K562 (cell line): Measurements from ENCODE around the gene BHLHE23.

Experiments
- CUX1 ChIP-seq: fragments of 200-800 bp; sonication (Bioruptor generic); IDR thresholded peaks from 2 replicates; pipeline ENCODE4 v1.6.1; 2016; ENCODE audit warnings: missing genetic modification characterization, missing compliant biosample characterization
- DPF2 ChIP-seq: fragments of 450-650 bp; IDR thresholded peaks from 2 replicates; pipeline ENCODE4 v1.6.1; 2016
- KDM5B ChIP-seq: fragments of 200-600 bp; sonication (generic); IDR thresholded peaks from 2 replicates; pipeline ENCODE4 v1.6.1; 2012; ENCODE audit warnings: low read depth, mild to moderate bottlenecking, moderate library complexity, low read length, control low read depth, inconsistent platforms; ENCODE audit not compliant: insufficient replicate concordance
- MAFK ChIP-seq: IDR thresholded peaks from 2 replicates; pipeline ENCODE4 v1.6.1; 2011; ENCODE audit warnings: low read length, improper control_type of control experiment
- POLR2AphosphoS5 ChIP-seq: IDR thresholded peaks from 2 replicates; pipeline ENCODE4 v1.6.1; 2011; ENCODE audit warnings: mild to moderate bottlenecking, low read depth, low read length, moderate library complexity; ENCODE audit not compliant: control insufficient read depth, insufficient read depth
- SNAPC5 ChIP-seq: fragments of 250-450 bp; sonication (Bioruptor Pico); IDR thresholded peaks from 2 replicates; pipeline ENCODE4 v1.8.0; 2021; ENCODE audit warnings: moderate library complexity, mild to moderate bottlenecking, inconsistent platforms
- ZFX ChIP-seq: sonication (generic); formaldehyde crosslinking; IDR thresholded peaks from 2 replicates; pipeline ENCODE4 v1.8.0; 2022; ENCODE audit warnings: mild to moderate bottlenecking, missing genetic modification reagents, moderate library complexity
- ZNF561 ChIP-seq: fragments of 450-650 bp; formaldehyde crosslinking; conservative IDR thresholded peaks from 2 replicates; pipeline ENCODE4 v1.4.0; 2020; ENCODE audit warnings: mild to moderate bottlenecking, moderate library complexity

- TF ChIP-seq ZFX (CRISPR knock-in tag): no peak
- TF ChIP-seq SNAPC5: no peak
- no peak for TF ChIP-seq KDM5B
- TF ChIP-seq ZNF561 (CRISPR knock-in tag): no peak
- TF ChIP-seq POLR2AphosphoS5: no peak
- no peak for TF ChIP-seq MAFK
- no peak for TF ChIP-seq CUX1
- no peak for TF ChIP-seq DPF2
Measured at GRCh38 chr20:62969179-62969760, 37.5 kb downstream of the BHLHE23 start.
